K562 (cell line): ENCODE data around the gene CISD2.
A peak's percentile ranks its signal among the peaks of the same experiment; 100 is the strongest.

Source experiments
- BDP1 ChIP-seq: IDR thresholded peaks from 3 replicates; pipeline ENCODE4 v1.6.1; 2011; ENCODE audit not compliant: insufficient read length, insufficient read depth
- E2F5 ChIP-seq: sonication (generic); formaldehyde crosslinking; IDR thresholded peaks from 2 replicates; pipeline ENCODE4 v1.8.0; 2022; ENCODE audit warnings: mild to moderate bottlenecking, missing genetic modification reagents
- E2F6 ChIP-seq, 2 experiments: IDR thresholded peaks; 2 replicates each; pipeline ENCODE4 v1.6.1; 2011; ENCODE audit warnings: borderline replicate concordance in 1 of 2, control low read depth in 1 of 2, low read depth in 1 of 2, low read length in 1 of 2, mild to moderate bottlenecking in 1 of 2, mixed read lengths in 1 of 2, moderate library complexity in 1 of 2; ENCODE audit not compliant: insufficient read depth in 1 of 2, insufficient read length in 1 of 2, poor library complexity in 1 of 2, severe bottlenecking in 1 of 2; ENCODE audit errors: extremely low read depth in 1 of 2
- EGR1 ChIP-seq: fragments of 450-650 bp; conservative IDR thresholded peaks from 2 replicates; pipeline ENCODE4 v1.6.1; 2017; ENCODE audit warnings: mild to moderate bottlenecking
- FOXK2 ChIP-seq, 2 experiments: fragments of 450-650 bp; IDR thresholded peaks in 1 of 2; conservative IDR thresholded peaks in 1 of 2; 2 replicates each; pipeline ENCODE4 v1.6.1; 2016; ENCODE audit warnings: low read depth in 2 of 2, mild to moderate bottlenecking in 1 of 2
- FOXM1 ChIP-seq, 2 experiments: fragments of 450-650 bp in 1 of 2; sonication (generic) in 1 of 2; formaldehyde crosslinking in 1 of 2; IDR thresholded peaks; 2 replicates each; pipeline versions ENCODE4 v1.6.1 to v1.9.0; 2017 to 2022; ENCODE audit warnings: low read depth in 2 of 2, mild to moderate bottlenecking in 2 of 2, missing genetic modification reagents in 1 of 2, moderate library complexity in 1 of 2
- NR3C1 ChIP-seq: sonication (generic); formaldehyde crosslinking; IDR thresholded peaks from 2 replicates; pipeline ENCODE4 v1.8.1; 2022; ENCODE audit warnings: missing genetic modification reagents
- RNF2 ChIP-seq: sonication (generic); IDR thresholded peaks from 2 replicates; pipeline ENCODE4 v1.6.1; 2016
- TAF1 ChIP-seq: IDR thresholded peaks from 2 replicates; pipeline ENCODE4 v1.6.1; 2011; ENCODE audit warnings: mild to moderate bottlenecking, low read length, moderate library complexity; ENCODE audit not compliant: insufficient read depth, control insufficient read depth, severe bottlenecking; ENCODE audit errors: extremely low read depth
- TFE3 ChIP-seq: fragments of 450-650 bp; formaldehyde crosslinking; IDR thresholded peaks from 2 replicates; pipeline ENCODE4 v1.4.0; 2020; ENCODE audit warnings: mild to moderate bottlenecking, mixed read lengths
- ZNF318 ChIP-seq, 2 experiments: fragments of 450-650 bp; IDR thresholded peaks; 2 replicates each; pipeline ENCODE4 v1.6.1; 2016; ENCODE audit warnings: mild to moderate bottlenecking in 2 of 2, borderline replicate concordance in 1 of 2, low read depth in 1 of 2, moderate library complexity in 1 of 2

GRCh38 chr4:102868781-102869568 lies at the start of gene CISD2:
- TF ChIP-seq TFE3 (peak; percentile 83), E2F6 (IDR thresholded peaks at IDR 0.05; ENCODE audit: borderline replicate concordance in 1 of 2, extremely low read depth in 1 of 2, insufficient read depth in 1 of 2, insufficient read length in 1 of 2, low read depth in 1 of 2, low read length in 1 of 2, poor library complexity in 1 of 2, severe bottlenecking in 1 of 2) (peak; percentile 95 to 98), FOXM1 (IDR thresholded peaks at IDR 0.05; ENCODE audit: low read depth) (no peak), FOXM1 (CRISPR knock-in tag; IDR thresholded peaks at IDR 0.05; ENCODE audit: low read depth) (peak; percentile 96), BDP1 (no peak), RNF2 (peak; percentile 64), TAF1 (peak; percentile 90), FOXK2 (conservative IDR thresholded peaks at IDR 0.05 in 1 of 2, IDR thresholded peaks at IDR 0.05 in 1 of 2; ENCODE audit: low read depth in 2 of 2) (peak; percentile 88), E2F5 (0 out of 2 replicates have a peak, but pooled peaks have one; percentile 70), EGR1 (no peak; the same call in 1 of the 2 replicates), NR3C1 (CRISPR knock-in tag) (0 out of 2 replicates have a peak, but pooled peaks have one; percentile 23), ZNF318 (IDR thresholded peaks at IDR 0.05; ENCODE audit: borderline replicate concordance in 1 of 2, low read depth in 1 of 2) (no peak)
